IPS-18c (cell line): ENCODE measurements around the gene RPL23.
A peak's percentile ranks its signal among the peaks of the same experiment; 100 is the strongest.

Experiments
- H3K4me3 ChIP-seq: 2 replicates; pipeline ENCODE4 v1.7.0; 2013; ENCODE audit warnings: low read depth, mild to moderate bottlenecking, low read length, moderate library complexity; ENCODE audit not compliant: insufficient read depth
- H3K9me3 ChIP-seq: one replicate; pipeline ENCODE4 v1.6.1; 2013; ENCODE audit warnings: mild to moderate bottlenecking, low read length, moderate library complexity; ENCODE audit not compliant: control insufficient read depth, insufficient read depth

The RPL23 gene

DNA sequence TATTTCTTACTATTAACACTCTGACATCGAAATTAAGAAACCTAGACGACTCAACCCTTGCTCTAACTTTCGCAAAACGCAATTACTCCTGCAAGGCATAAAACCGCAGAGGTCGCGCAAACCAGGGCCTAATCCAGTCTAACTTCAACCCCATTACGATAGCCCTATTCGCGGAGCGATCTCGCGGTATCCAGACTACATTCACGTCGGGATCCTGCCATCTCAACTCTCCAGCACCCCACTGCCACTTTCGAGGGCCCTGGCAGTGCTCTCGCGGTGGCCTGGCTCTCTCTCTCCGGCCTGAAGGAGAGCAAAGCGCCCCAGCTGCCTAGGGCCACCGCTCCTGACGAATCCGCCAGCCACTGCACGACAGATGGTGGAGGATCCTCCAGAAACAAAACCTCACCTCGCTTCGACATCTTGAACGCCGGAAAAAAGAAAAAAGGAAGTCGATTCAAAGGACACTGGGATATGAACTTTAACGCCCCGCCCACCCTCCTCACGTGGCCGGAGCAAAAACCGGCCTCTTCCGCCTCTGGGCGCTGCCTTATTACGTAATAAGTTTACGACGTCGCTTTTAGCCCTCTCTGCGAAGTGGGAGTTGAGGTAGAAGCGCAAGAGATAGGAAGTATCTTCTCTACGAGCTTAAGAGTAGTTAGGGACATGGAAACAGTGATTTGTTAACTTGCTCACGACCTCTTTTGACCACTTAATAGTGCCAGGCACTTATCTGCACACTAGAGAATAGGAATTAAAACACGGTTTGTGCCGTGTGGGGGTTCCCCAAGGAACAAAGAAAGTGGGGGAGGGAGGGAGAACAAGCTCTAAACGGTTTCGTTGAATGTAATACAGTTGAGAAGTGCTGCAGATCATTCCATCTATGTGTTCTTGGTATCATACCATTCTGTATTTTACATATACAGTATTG, at the start of gene RPL23:
Gene RPL23 (minus strand): TSS at position 430 of the 928 bp plus-strand sequence. CDS start 11 bp downstream, at position 419.
- Histone ChIP-seq H3K4me3 (peak within 1 kb of the TSS; percentile 75), H3K9me3 (peaks cover 2% of the 10 kb centered on the region)

DNA sequence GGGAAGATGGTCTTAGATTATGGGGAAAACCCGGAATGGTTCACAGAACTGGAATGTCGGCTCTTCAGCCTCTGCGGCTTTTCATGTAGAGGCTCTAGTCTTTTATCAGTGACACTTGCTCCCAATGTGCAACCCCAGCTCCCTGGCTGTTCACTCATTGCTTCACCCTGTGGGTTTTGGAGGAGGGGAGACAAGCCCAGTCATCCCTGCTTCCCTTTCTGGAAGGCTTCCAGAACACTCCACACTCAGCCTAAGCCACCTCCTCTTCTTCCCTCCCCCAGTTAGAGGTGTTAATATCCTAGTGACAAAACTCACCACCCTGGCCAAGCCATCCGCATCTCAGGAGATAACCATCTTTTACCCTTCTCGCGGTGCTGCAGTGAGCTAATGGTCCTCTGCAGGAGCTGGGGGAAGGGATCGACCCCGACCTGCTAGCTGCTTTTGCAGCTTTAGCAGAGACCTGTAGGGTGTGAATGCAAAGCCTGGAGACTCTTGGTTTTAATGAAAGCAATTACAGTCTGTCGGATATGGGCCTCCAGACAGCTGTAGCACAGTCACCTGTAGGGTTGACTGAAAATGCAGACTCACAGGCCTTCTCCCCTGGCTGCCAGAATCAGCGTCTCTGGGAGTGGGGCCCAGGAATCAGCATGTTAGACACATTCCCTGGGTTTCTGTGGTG, 47.6 kb upstream of the RPL23 start:
- Histone ChIP-seq H3K4me3 (no peak overlapping the region), H3K9me3 (no peaks in the 10 kb centered on the region)

DNA sequence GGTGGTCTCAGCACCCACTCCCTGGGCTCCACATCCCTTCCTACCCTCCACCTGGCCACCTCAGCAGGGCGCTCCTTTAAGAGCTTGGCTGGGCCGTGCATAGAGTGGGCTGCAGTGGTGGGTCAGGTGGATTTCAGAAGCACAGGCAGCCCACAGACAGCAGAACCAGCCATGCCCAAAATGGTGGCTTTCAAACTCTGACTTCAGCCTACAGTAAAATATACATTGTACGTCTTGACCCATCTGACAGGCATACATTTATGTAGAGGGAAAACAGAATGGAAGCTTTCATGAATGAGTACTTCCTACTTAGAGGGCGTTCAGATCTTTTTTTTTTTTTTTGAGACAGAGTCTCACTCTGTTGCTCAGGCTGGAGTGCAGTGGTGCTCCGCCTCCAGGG, 45.9 kb upstream of the RPL23 start:
- H3K4me3 ChIP-seq: no peak overlapping the region
- no peaks in the 10 kb centered on the region for H3K9me3 ChIP-seq

DNA sequence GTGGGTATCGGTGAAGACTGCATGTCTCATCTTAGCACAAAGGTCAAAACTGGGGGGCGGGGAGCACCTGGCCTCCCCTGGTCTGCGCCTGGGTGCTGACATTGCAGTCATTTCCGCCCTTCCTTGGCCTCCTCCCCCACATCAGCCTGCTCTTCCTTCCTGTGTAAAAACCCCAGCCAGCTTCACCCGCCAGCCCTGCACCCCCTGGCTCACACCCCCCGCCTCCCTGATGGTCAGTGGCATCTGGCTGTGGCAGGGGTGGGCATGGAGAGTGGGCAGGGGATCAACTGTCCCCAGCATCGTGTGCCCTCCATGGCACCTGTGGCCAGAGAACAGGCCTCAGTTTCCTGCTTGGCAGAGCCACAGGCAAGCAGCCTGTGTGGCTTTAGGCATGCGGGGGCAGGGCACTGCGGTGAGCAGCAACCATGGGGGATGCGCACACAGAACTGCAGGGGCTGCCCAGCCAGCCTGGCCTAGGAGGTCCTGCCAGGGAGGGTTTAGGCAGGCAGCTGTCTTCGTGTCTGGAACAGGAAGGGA, 45.4 kb upstream of the RPL23 start:
- no peak overlapping the region for H3K4me3 ChIP-seq
- H3K9me3 ChIP-seq: no peaks in the 10 kb centered on the region

DNA sequence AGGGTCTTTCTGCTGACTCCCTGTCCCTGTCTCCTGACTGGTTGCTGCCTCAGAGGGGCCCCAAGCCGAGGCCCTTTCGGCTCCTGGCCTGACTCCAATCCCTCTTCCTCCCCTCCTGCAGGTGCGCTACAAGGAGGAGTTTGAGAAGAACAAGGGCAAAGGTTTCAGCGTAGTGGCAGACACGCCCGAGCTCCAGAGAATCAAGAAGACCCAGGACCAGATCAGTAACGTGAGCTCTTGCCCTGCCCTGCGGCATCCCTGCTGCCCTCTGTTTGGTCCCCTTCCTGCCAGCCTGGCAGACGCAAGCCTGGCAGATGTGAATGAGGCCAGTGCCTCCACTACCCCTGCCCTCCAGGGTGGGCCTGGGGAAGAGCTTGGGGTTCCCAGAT, 44.8 kb upstream of the RPL23 start:
- H3K9me3 ChIP-seq: no peaks in the 10 kb centered on the region
- no peak overlapping the region for H3K4me3 ChIP-seq

DNA sequence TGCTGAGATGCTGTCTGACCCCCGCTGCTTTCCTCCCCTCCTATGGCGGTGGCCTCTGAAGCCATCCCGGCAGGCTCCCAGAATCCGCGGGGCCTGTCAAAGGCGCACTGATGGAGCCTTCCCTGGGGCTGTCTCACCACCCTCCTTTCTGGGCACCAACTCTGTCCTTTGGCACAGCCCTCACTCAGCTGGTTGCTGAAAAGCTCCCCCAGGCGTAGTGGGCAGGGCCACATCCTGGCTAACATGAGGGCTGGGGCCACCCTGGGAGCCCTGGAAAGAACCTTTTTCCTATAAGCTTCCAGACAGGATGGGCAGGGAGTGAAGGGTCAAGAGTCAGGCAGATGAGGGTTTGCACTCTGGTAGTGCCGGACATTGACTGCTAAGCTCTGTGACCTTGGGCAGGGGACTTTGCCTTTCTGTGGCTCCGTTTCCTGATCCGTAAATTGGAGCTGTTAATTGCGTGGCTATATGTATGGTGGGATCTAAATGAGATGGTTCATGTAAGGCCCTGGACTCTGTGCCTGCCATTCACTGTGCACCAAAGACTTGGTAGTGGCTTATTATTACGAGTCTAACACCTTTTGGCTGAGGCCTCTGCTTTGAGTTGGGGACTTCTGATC, 44.3 kb upstream of the RPL23 start:
- Histone ChIP-seq H3K4me3 (no peak overlapping the region), H3K9me3 (no peaks in the 10 kb centered on the region)

DNA sequence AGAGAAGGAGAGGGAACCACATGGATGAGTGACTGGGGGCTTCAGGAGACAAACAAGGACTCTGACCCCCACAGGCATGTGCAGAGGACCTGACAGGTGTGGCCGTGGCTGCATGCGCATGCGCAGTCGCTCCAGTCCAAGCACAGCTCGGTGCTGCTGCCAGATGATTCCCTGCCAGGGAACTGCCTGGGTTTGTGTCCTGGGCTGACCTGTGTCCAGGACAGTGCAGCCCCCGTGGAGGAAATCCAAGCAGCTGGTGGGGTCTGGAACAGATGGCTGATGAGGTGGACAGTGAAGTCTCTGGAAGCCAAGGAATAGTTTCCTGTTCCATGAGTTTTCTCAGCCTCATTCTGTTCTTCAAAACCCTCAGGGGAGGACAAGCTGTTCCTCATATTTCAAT, 43.7 kb upstream of the RPL23 start:
- Histone ChIP-seq H3K9me3 (no peaks in the 10 kb centered on the region), H3K4me3 (no peak overlapping the region)

DNA sequence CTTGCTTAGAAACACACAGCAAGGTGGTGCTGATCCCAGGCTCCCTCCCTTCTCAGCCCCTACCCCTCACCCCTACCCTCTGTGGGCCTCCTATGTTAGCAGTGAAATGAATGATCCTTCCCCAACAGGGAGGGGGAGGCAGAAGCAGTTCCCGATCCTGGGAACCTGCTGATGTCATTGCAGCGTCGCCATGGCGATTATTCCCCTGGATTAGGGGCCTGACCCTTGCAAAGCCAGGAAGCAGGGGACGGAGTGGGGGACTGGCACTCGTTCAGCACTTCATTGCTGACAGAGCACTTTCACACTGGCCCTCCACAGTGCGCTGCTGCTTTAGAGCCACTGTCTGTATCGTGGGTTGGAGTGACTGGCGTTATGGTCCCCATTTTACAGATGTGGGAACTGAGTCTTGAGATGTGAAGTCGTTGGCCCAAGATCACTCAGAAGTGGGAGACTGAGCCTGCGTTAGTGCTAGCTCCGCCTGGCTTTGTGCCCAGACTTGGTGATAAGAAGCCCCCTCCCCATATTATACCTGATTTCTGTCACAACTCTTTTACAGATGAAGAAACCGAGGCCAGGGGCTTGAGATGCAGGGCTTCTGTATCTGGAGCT, 42.9 kb upstream of the RPL23 start:
- H3K4me3 ChIP-seq: no peak overlapping the region
- no peaks in the 10 kb centered on the region for H3K9me3 ChIP-seq

DNA sequence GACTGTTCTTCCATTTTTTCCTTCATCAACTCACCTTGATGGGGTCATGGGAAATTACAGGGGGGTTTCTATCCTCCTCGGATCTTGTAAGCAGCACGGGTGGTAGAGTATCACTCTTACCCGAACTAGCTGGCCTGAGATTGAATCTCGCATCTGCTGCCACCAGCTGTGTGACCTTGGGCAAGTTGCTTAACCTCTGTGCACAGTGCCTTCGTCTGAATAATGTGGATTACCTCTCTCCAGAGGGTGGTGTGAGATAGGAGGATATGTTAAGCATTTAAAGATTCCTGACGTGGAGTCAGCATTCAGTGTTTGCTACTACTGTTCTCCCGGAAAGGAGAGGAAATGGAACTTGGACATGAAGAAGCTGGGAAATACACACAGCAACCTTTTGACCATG, 40.8 kb upstream of the RPL23 start:
- Histone ChIP-seq H3K4me3 (no peak overlapping the region), H3K9me3 (no peaks in the 10 kb centered on the region)

DNA sequence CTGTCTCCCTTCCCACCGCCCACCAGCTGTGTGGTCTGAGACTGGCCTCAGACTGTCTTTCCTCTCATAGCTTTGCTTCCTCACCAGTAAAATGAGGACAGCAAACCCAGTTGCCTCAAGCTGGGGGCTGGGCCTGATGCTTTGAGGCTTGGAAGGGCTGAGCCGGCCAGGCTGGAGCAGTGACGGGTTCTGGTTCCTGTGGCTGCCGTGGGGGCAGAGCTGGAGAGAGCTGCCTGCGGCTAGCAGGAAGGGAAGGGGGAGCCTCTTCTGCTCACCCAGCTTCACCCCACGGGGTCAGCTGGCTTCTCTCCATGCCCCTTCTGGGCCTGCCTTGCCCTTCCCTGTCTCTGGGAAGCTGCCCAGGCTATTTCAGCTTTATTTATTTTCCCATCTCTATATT, 40.1 kb upstream of the RPL23 start:
- Histone ChIP-seq H3K4me3 (no peak overlapping the region), H3K9me3 (no peaks in the 10 kb centered on the region)

DNA sequence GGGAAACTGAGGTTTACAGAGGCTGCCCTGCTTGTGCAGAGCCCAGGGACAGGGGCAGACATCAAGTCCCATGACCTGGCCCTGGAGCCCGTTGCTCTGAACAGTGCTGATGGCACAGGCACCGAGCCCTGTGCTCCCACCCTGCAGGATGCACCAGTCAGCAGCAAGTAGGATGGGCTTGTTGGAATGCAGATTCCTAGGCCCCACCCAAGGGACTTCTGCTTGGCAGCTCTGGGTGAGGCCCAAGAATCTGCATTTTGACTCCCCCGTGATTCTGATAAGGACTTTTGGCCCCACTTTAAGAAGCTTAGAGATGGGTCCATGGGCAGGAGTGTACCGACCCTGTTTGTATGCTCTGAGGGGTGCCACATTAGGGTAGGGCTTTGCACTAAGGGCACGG, 39.6 kb upstream of the RPL23 start:
- Histone ChIP-seq H3K9me3 (no peaks in the 10 kb centered on the region), H3K4me3 (no peak overlapping the region)

DNA sequence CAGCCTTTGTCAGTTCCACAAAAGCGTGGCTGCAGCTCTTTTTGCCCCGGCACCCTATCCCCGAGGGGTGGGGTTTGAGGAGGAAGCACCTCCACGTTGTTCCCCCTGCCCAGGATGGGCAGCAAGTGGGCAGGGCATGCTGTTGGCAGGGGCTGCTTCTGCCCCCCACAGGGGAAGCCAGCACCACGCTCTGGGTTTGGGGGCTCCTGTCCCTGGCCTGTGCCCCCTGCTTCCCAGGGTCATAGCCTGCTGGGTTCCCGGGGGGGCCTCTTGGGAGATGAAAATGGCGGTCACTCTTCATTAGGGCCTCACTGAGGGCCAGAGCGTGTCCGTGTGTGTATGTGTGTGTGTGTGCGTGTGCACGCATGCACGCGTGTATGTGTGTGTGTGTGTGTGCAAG, 39.1 kb upstream of the RPL23 start:
- Histone ChIP-seq H3K9me3 (no peaks in the 10 kb centered on the region), H3K4me3 (no peak overlapping the region)

DNA sequence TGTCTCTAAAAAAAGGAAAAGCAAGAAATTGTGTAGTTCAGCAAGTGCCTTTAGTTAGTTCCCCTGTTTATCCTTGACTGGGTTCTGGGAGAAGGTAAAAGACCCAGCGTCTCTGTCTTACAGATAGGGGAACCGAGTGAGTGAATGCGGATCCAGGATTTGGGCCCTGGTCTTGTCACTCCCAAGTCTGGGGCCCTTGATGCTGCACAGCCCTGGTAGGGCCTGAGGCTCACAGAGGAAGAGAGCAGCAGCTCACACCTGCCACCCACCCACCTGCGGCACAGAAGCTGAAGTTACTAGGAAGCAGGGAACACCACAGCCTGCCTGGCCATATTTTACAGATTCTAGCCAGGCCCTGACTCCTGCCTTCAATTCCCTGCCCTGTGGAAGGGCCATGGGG, 38.6 kb upstream of the RPL23 start:
- H3K9me3 ChIP-seq: no peaks in the 10 kb centered on the region
- no peak overlapping the region for H3K4me3 ChIP-seq

DNA sequence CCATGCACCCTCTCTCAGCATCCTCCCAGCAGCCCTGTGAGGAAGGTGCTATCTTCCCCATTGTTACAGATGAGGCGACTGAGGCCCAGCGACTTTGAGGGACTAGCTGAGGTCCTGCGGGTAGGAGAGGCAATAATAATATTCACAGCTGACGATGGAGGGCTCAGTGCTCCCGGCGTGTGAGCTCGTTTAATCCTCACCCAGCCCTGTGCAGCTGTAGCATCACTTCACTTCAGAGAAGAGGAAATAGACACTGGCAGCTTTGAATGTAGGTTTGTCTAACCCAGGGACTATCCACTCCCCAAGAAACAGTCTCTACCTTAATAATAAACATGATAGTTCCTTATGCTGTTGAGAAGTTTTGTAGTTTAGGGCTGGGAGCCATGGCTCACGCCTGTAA, 37.9 kb upstream of the RPL23 start:
- H3K4me3 ChIP-seq: no peak overlapping the region

DNA sequence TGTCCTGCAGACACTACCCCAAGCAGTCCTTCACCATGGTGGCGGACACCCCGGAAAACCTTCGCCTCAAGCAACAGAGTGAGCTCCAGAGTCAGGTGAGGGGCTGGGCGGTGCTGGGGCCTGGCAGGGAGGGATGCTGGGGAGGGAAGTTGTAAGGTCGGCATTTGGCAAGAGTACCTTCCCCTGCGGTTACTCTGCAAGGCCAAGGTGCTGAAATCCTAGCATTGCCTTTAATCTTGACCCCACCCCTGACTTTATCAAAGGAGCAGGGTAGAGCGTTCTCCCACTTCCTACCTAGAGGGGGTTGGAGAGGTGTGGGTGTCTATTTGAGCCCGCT, 36.9 kb upstream of the RPL23 start:
- Histone ChIP-seq H3K4me3 (no peak overlapping the region), H3K9me3 (no peaks in the 10 kb centered on the region)

More for the DNA sequence above, 37.9 kb upstream of the RPL23 start:
- H3K9me3 ChIP-seq: no peaks in the 10 kb centered on the region

DNA sequence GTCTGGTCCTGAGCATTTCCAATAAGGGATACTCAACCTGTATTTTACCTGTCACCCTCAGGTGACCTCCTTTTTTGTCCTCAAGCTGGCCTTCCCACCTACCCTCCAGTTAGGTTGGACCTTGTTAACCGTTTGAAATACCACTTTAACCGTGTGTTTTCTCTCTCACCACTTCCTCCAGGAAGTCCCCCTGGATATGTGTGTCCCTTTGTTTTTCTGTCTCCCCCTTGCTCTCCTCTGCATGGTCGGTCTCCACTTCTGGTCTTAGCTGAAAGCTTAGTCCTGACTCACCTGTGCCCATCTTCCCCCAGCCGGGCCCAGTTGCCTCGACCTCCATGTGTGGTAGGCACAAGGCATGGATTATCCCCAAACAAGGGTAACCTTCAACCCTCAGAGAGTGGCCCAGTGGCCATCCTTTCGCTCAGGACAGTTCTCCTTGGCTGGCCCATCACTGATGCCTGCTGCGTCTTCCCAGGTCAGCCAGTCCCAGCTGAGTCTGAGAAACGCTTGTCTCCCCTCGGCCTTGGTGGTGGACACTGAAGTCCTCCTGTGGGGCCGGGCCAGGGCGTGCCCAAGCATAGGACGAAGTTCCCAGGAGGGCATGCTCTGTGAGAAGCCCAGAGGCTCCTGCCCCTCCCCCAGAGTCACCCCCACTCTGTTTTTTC, 36.4 kb upstream of the RPL23 start:
- H3K4me3 ChIP-seq: no peak overlapping the region
- no peaks in the 10 kb centered on the region for H3K9me3 ChIP-seq

DNA sequence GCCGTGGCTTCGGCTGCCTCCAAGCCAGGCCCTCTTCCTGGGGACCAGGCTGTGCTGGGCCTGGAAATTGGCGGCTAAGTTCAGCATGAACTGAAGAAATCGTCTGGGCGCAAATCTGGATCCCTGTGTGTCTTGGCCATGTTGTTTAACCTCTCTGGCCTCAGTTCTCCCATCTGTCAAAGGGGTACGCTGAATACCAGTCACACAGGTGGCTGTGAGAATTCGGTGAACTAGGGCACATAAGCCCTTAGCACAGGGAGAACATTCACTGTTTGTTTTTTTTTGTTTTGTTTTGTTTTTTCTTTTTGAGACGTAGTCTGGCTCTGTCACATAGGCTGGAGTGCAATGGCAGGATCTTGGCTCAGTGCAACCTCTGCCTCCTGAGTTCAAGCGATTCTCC, 35.3 kb upstream of the RPL23 start:
- no peak overlapping the region for H3K4me3 ChIP-seq
- H3K9me3 ChIP-seq: no peaks in the 10 kb centered on the region
